GM23338 (cell line): ENCODE data around the gene C15orf61. TPM values are rescaled to one million over a fixed set of nuclear protein-coding genes. Genes with fewer than 3 reads are reported as not detected.

ENCODE experiments used
- ATAC-seq: fragments of 200-7000 bp; cut with Tn5 transposase; 3 replicates; pipeline ENCODE4 v1.9.1; 2020
- DNase-seq: peaks from one replicate; pipeline ENCODE4 v3.0.0-alpha.2; 2015; ENCODE audit warnings: low spot score
- H2AFZ ChIP-seq: fragments of 200-600 bp; sonication (generic); 2 replicates; pipeline ENCODE4 v1.8.0; 2016; ENCODE audit warnings: antibody characterized with exemption, mild to moderate bottlenecking, moderate library complexity
- H3F3A ChIP-seq: fragments of 200-600 bp; sonication (generic); replicated peaks from 2 replicates; pipeline ENCODE4 v1.8.0; 2017; ENCODE audit warnings: antibody characterized with exemption, mixed run types, low read depth
- H3K27ac ChIP-seq: fragments of 200-600 bp; sonication (generic); 2 replicates; pipeline ENCODE4 v1.6.1; 2016; ENCODE audit warnings: low read depth
- H3K27me3 ChIP-seq: fragments of 200-600 bp; sonication (generic); 2 replicates; pipeline ENCODE4 v1.8.0; 2016; ENCODE audit warnings: mild to moderate bottlenecking, mixed run types, moderate library complexity; ENCODE audit not compliant: insufficient read depth
- H3K36me3 ChIP-seq: fragments of 200-600 bp; sonication (generic); 2 replicates; pipeline ENCODE4 v1.8.0; 2016; ENCODE audit warnings: mild to moderate bottlenecking; ENCODE audit not compliant: insufficient read depth
- H3K4me1 ChIP-seq: fragments of 200-600 bp; sonication (generic); 2 replicates; pipeline ENCODE4 v1.8.0; 2016; ENCODE audit warnings: mild to moderate bottlenecking, moderate library complexity; ENCODE audit not compliant: insufficient read depth
- H3K4me2 ChIP-seq: fragments of 200-600 bp; sonication (generic); 2 replicates; pipeline ENCODE4 v1.7.1; 2017; ENCODE audit warnings: mixed run types
- H3K4me3 ChIP-seq: fragments of 200-600 bp; sonication (generic); 2 replicates; pipeline ENCODE4 v1.6.1; 2016; ENCODE audit warnings: mixed run types
- H3K79me2 ChIP-seq: fragments of 200-600 bp; sonication (generic); replicated peaks from 2 replicates; pipeline ENCODE4 v1.8.0; 2017; ENCODE audit warnings: mild to moderate bottlenecking; ENCODE audit not compliant: insufficient read depth
- H3K9me2 ChIP-seq: fragments of 200-600 bp; sonication (generic); 2 replicates; pipeline ENCODE4 v1.8.0; 2017; ENCODE audit not compliant: insufficient read depth
- H4K20me1 ChIP-seq: fragments of 200-600 bp; sonication (generic); replicated peaks from 2 replicates; pipeline ENCODE4 v1.8.0; 2017; ENCODE audit warnings: mild to moderate bottlenecking; ENCODE audit not compliant: insufficient read depth
- H3K27ac Mint-ChIP-seq: 2 replicates; pipeline ENCODE4 v1.8.0; 2020; ENCODE audit warnings: inconsistent platforms, mild to moderate bottlenecking, moderate library complexity, mixed read lengths
- H3K27me3 Mint-ChIP-seq: 3 replicates; pipeline ENCODE4 v1.8.0; 2022; ENCODE audit warnings: low read depth, mild to moderate bottlenecking, moderate library complexity, mixed read lengths, inconsistent platforms; ENCODE audit not compliant: insufficient read depth, poor library complexity
- H3K36me3 Mint-ChIP-seq: 3 replicates; pipeline ENCODE4 v1.8.0; 2021; ENCODE audit warnings: low read depth, mild to moderate bottlenecking, inconsistent platforms, moderate library complexity, mixed read lengths
- H3K4me1 Mint-ChIP-seq: 3 replicates; pipeline ENCODE4 v1.8.0; 2020; ENCODE audit warnings: mild to moderate bottlenecking, inconsistent platforms, mixed read lengths
- H3K4me3 Mint-ChIP-seq: 3 replicates; pipeline ENCODE4 v1.8.0; 2021; ENCODE audit warnings: moderate library complexity, mild to moderate bottlenecking, inconsistent platforms, mixed read lengths
- H3K9me3 Mint-ChIP-seq: 3 replicates; pipeline ENCODE4 v1.8.0; 2020; ENCODE audit warnings: moderate library complexity, mild to moderate bottlenecking, inconsistent platforms, mixed read lengths
- CREB1 ChIP-seq: fragments of 250-450 bp; sonication (Bioruptor Pico); IDR thresholded peaks from 2 replicates; pipeline ENCODE4 v1.5.0; 2020; ENCODE audit warnings: low read depth, mild to moderate bottlenecking, moderate library complexity
- CTCF ChIP-seq, 2 experiments: fragments of 200-600 bp in 1 of 2; sonication (generic) in 1 of 2; conservative IDR thresholded peaks; 2 replicates each; pipeline versions ENCODE4 v1.5.1 to v1.6.1; 2016 to 2017; ENCODE audit warnings: antibody characterized with exemption in 2 of 2, low read depth in 2 of 2, mild to moderate bottlenecking in 2 of 2, moderate library complexity in 1 of 2
- EZH2 ChIP-seq: fragments of 200-600 bp; sonication (generic); IDR thresholded peaks from one replicate; pipeline ENCODE4 v1.8.0; 2017; ENCODE audit warnings: antibody characterized with exemption, mild to moderate bottlenecking, low read depth; ENCODE audit not compliant: unreplicated experiment
- EZH2phosphoT487 ChIP-seq: fragments of 200-600 bp; sonication (generic); IDR thresholded peaks from one replicate; pipeline ENCODE4 v1.8.1; 2018; ENCODE audit warnings: antibody characterized with exemption; ENCODE audit not compliant: unreplicated experiment
- JUNB ChIP-seq: IDR thresholded peaks from one replicate; pipeline ENCODE4 v1.6.1; 2016; ENCODE audit warnings: antibody characterized with exemption; ENCODE audit not compliant: unreplicated experiment
- NANOG ChIP-seq: IDR thresholded peaks from 2 replicates; pipeline ENCODE4 v1.6.1; 2016; ENCODE audit warnings: antibody characterized with exemption, borderline replicate concordance
- POLR2AphosphoS5 ChIP-seq: IDR thresholded peaks from 2 replicates; pipeline ENCODE4 v1.6.1; 2016; ENCODE audit warnings: antibody characterized with exemption, low read depth
- STAT1 ChIP-seq: IDR thresholded peaks from one replicate; pipeline ENCODE4 v1.6.1; 2016; ENCODE audit warnings: antibody characterized with exemption; ENCODE audit not compliant: unreplicated experiment
- ZNF114 ChIP-seq: fragments of 250-450 bp; sonication (Bioruptor Pico); IDR thresholded peaks from 2 replicates; pipeline ENCODE4 v1.5.0; 2020; ENCODE audit warnings: mild to moderate bottlenecking, moderate library complexity
- ZNF331 ChIP-seq: fragments of 250-450 bp; sonication (Bioruptor Pico); IDR thresholded peaks from 2 replicates; pipeline ENCODE4 v1.5.0; 2020; ENCODE audit warnings: low read depth, mild to moderate bottlenecking, moderate library complexity
- polyA plus RNA-seq: library from polyadenylated mRNA; unstranded; fragments of >200 nt; fragmentation: Nextera tagmentation; extraction: Ambion mirVana; gene quantifications from 2 replicates; pipeline ENCODE4 v1.2.1, GENCODE V29; 2016
- total RNA-seq: library from RNA; depleted of rRNA; stranded (reverse); fragments of >200 nt; shearing (Covaris generic); gene quantifications from 2 replicates; pipeline ENCODE4 v1.2.3, GENCODE V29; 2014
- TF ChIP-seq, protein P1 (sequence below): IDR thresholded peaks from one replicate; pipeline ENCODE4 v1.6.1; 2018; ENCODE audit warnings: antibody characterized with exemption; ENCODE audit not compliant: unreplicated experiment
- TF ChIP-seq, protein P2 (sequence below): fragments of 250-450 bp; sonication (Bioruptor Pico); IDR thresholded peaks from 2 replicates; pipeline ENCODE4 v1.5.0; 2020; ENCODE audit warnings: mild to moderate bottlenecking, moderate library complexity
- TF ChIP-seq, protein P3 (sequence below): IDR thresholded peaks from 2 replicates; pipeline ENCODE4 v1.6.1; 2016; ENCODE audit warnings: antibody characterized with exemption

Gene C15orf61
- total and polyA plus RNA-seq, 2 experiments from 2014 or later, result 1.8 to 5.9 TPM

DNA sequence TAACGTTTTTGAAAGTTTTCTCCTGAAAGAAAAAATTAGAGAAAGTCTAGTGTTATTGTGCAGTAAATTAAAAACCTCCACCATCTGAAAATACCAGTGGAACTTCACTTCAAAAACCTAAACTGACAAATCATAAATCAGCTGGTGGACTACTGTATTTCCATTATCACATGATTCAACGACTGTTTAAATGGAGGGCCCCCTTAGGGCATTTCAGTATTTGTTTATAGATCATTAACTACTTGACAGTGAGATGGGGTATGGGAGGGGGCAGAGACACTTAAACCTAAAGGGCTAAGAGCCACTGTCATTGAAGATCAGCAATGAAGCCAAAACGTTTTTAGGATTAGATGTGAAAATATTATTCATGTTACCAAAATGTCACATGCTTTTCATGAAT lies 8.8 kb upstream of the C15orf61 start:
- Mint-ChIP-seq H3K9me3 (no peaks in the 10 kb centered on the region), H3K36me3 (no peaks in the 10 kb centered on the region), H3K27me3 (peaks cover 1% of the 10 kb centered on the region), H3K4me1 (0 out of 3 replicates have a peak, but pooled peaks cover 2% of the 10 kb centered on the region), H3K4me3 (no peak overlapping the region), H3K27ac (no peak overlapping the region)
- H4K20me1 ChIP-seq, result no peaks in the 10 kb centered on the region
- H3F3A ChIP-seq, result no peaks in the 10 kb centered on the region
- no peaks in the 10 kb centered on the region for H3K9me2 ChIP-seq
- H3K4me2 ChIP-seq, result no peak overlapping the region
- H3K4me1 ChIP-seq, result no peaks in the 10 kb centered on the region
- no peaks in the 10 kb centered on the region for H3K79me2 ChIP-seq
- no peaks in the 10 kb centered on the region; the same call in none of the 2 replicates for H3K36me3 ChIP-seq
- H2AFZ ChIP-seq, result no peak overlapping the region
- no peaks in the 10 kb centered on the region for H3K27me3 ChIP-seq
- H3K4me3 ChIP-seq, result no peak overlapping the region
- TF ChIP-seq POLR2AphosphoS5 (no peak), NANOG (no peak), STAT1 (no peak), ZNF331 (CRISPR knock-in tag) (no peak), JUNB (no peak), CTCF (conservative IDR thresholded peaks at IDR 0.05; ENCODE audit: low read depth in 2 of 2) (no peak), EZH2phosphoT487 (no peak), EZH2 (no peak), ZNF114 (no peak), CREB1 (no peak)
- TF ChIP-seq, protein P1, sequence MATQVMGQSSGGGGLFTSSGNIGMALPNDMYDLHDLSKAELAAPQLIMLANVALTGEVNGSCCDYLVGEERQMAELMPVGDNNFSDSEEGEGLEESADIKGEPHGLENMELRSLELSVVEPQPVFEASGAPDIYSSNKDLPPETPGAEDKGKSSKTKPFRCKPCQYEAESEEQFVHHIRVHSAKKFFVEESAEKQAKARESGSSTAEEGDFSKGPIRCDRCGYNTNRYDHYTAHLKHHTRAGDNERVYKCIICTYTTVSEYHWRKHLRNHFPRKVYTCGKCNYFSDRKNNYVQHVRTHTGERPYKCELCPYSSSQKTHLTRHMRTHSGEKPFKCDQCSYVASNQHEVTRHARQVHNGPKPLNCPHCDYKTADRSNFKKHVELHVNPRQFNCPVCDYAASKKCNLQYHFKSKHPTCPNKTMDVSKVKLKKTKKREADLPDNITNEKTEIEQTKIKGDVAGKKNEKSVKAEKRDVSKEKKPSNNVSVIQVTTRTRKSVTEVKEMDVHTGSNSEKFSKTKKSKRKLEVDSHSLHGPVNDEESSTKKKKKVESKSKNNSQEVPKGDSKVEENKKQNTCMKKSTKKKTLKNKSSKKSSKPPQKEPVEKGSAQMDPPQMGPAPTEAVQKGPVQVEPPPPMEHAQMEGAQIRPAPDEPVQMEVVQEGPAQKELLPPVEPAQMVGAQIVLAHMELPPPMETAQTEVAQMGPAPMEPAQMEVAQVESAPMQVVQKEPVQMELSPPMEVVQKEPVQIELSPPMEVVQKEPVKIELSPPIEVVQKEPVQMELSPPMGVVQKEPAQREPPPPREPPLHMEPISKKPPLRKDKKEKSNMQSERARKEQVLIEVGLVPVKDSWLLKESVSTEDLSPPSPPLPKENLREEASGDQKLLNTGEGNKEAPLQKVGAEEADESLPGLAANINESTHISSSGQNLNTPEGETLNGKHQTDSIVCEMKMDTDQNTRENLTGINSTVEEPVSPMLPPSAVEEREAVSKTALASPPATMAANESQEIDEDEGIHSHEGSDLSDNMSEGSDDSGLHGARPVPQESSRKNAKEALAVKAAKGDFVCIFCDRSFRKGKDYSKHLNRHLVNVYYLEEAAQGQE, result no peak
- TF ChIP-seq, protein P2, sequence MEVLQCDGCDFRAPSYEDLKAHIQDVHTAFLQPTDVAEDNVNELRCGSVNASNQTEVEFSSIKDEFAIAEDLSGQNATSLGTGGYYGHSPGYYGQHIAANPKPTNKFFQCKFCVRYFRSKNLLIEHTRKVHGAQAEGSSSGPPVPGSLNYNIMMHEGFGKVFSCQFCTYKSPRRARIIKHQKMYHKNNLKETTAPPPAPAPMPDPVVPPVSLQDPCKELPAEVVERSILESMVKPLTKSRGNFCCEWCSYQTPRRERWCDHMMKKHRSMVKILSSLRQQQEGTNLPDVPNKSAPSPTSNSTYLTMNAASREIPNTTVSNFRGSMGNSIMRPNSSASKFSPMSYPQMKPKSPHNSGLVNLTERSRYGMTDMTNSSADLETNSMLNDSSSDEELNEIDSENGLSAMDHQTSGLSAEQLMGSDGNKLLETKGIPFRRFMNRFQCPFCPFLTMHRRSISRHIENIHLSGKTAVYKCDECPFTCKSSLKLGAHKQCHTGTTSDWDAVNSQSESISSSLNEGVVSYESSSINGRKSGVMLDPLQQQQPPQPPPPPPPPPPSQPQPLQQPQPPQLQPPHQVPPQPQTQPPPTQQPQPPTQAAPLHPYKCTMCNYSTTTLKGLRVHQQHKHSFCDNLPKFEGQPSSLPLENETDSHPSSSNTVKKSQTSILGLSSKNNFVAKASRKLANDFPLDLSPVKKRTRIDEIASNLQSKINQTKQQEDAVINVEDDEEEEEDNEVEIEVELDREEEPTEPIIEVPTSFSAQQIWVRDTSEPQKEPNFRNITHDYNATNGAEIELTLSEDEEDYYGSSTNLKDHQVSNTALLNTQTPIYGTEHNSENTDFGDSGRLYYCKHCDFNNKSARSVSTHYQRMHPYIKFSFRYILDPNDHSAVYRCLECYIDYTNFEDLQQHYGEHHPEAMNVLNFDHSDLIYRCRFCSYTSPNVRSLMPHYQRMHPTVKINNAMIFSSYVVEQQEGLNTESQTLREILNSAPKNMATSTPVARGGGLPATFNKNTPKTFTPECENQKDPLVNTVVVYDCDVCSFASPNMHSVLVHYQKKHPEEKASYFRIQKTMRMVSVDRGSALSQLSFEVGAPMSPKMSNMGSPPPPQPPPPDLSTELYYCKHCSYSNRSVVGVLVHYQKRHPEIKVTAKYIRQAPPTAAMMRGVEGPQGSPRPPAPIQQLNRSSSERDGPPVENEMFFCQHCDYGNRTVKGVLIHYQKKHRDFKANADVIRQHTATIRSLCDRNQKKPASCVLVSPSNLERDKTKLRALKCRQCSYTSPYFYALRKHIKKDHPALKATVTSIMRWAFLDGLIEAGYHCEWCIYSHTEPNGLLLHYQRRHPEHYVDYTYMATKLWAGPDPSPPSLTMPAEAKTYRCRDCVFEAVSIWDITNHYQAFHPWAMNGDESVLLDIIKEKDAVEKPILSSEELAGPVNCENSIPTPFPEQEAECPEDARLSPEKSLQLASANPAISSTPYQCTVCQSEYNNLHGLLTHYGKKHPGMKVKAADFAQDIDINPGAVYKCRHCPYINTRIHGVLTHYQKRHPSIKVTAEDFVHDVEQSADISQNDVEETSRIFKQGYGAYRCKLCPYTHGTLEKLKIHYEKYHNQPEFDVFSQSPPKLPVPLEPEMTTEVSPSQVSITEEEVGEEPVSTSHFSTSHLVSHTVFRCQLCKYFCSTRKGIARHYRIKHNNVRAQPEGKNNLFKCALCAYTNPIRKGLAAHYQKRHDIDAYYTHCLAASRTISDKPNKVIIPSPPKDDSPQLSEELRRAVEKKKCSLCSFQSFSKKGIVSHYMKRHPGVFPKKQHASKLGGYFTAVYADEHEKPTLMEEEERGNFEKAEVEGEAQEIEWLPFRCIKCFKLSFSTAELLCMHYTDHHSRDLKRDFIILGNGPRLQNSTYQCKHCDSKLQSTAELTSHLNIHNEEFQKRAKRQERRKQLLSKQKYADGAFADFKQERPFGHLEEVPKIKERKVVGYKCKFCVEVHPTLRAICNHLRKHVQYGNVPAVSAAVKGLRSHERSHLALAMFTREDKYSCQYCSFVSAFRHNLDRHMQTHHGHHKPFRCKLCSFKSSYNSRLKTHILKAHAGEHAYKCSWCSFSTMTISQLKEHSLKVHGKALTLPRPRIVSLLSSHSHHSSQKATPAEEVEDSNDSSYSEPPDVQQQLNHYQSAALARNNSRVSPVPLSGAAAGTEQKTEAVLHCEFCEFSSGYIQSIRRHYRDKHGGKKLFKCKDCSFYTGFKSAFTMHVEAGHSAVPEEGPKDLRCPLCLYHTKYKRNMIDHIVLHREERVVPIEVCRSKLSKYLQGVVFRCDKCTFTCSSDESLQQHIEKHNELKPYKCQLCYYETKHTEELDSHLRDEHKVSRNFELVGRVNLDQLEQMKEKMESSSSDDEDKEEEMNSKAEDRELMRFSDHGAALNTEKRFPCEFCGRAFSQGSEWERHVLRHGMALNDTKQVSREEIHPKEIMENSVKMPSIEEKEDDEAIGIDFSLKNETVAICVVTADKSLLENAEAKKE (CRISPR knock-in tag), result no peak
- TF ChIP-seq, protein P3, sequence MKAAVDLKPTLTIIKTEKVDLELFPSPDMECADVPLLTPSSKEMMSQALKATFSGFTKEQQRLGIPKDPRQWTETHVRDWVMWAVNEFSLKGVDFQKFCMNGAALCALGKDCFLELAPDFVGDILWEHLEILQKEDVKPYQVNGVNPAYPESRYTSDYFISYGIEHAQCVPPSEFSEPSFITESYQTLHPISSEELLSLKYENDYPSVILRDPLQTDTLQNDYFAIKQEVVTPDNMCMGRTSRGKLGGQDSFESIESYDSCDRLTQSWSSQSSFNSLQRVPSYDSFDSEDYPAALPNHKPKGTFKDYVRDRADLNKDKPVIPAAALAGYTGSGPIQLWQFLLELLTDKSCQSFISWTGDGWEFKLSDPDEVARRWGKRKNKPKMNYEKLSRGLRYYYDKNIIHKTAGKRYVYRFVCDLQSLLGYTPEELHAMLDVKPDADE, result no peak
- ATAC-seq (no peak), DNase-seq (no peak)
- no peak overlapping the region for H3K27ac ChIP-seq
